CD14-positive monocyte (primary cell): ENCODE results near the gene JAKMIP2. TPM values are rescaled to one million over a fixed set of nuclear protein-coding genes. Genes with fewer than 3 reads are reported as not detected.
"Not testable (repeated sequence)": the region's sequence is repeated elsewhere in the genome, so short reads cannot be mapped to it uniquely, and the experiment has no call there.

Source experiments
- DNase-seq, 3 donors: peaks; one replicate each; pipeline ENCODE4 v3.0.0-alpha.2; 2011 to 2022
- H2AFZ ChIP-seq: 2 replicates; pipeline ENCODE4 v1.6.0; 2012; ENCODE audit warnings: mild to moderate bottlenecking, low read depth, low read length, inconsistent platforms; ENCODE audit not compliant: insufficient read depth, poor library complexity, severe bottlenecking
- H3K27ac ChIP-seq, 2 donors: 1 replicate in 1 of 2; 2 replicates in 1 of 2; pipeline ENCODE4 v1.5.1; 2012 to 2013; ENCODE audit warnings: low read length in 2 of 2, control low read depth in 1 of 2, inconsistent platforms in 1 of 2, low read depth in 1 of 2, mild to moderate bottlenecking in 1 of 2
- H3K27me3 ChIP-seq, 2 donors: one replicate each; pipeline versions ENCODE4 v1.6.0 to v1.6.1; 2011 to 2013; ENCODE audit warnings: low read length in 2 of 2; ENCODE audit not compliant: control insufficient read depth in 2 of 2, insufficient read depth in 2 of 2
- H3K36me3 ChIP-seq, 2 donors: replicated peaks in 1 of 2; 1 replicate in 1 of 2; 2 replicates in 1 of 2; pipeline versions ENCODE4 v1.5.1 to v1.6.1; 2012 to 2013; ENCODE audit warnings: low read length in 2 of 2, control low read depth in 1 of 2, inconsistent platforms in 1 of 2, mild to moderate bottlenecking in 1 of 2; ENCODE audit not compliant: insufficient read depth in 2 of 2, control insufficient read depth in 1 of 2
- H3K4me1 ChIP-seq, 2 donors: 1 replicate in 1 of 2; 2 replicates in 1 of 2; pipeline versions ENCODE4 v1.5.1 to v1.6.1; 2012 to 2013; ENCODE audit warnings: low read length in 2 of 2, control low read depth in 1 of 2, inconsistent platforms in 1 of 2, mild to moderate bottlenecking in 1 of 2, moderate library complexity in 1 of 2; ENCODE audit not compliant: insufficient read depth in 2 of 2, control insufficient read depth in 1 of 2
- H3K4me2 ChIP-seq: replicated peaks from 2 replicates; pipeline ENCODE3; 2012; ENCODE audit warnings: low read length, moderate library complexity, mild to moderate bottlenecking; ENCODE audit not compliant: poor library complexity, severe bottlenecking; ENCODE audit errors: extremely low read depth
- H3K4me3 ChIP-seq, 3 experiments: fragments of 200-600 bp in 1 of 3; sonication (generic) in 1 of 3; replicated peaks in 1 of 3; 1 replicate in 2 of 3; 2 replicates in 1 of 3; pipeline ENCODE4 v1.5.1; 2011 to 2013; ENCODE audit warnings: low read length in 3 of 3, mild to moderate bottlenecking in 3 of 3, control low read depth in 2 of 3, low read depth in 2 of 3, inconsistent platforms in 1 of 3, moderate library complexity in 1 of 3
- H3K79me2 ChIP-seq: 2 replicates; pipeline ENCODE4 v1.6.0; 2012; ENCODE audit warnings: mild to moderate bottlenecking, control low read depth, inconsistent platforms, low read length, moderate library complexity; ENCODE audit not compliant: insufficient read depth
- H3K9ac ChIP-seq: 2 replicates; pipeline ENCODE4 v1.6.0; 2017; ENCODE audit warnings: low read length, mild to moderate bottlenecking; ENCODE audit not compliant: insufficient read depth, poor library complexity, severe bottlenecking
- H3K9me3 ChIP-seq, 2 donors: replicated peaks in 1 of 2; 1 replicate in 1 of 2; 2 replicates in 1 of 2; pipeline versions ENCODE4 v1.5.1 to v1.6.1; 2012 to 2013; ENCODE audit warnings: low read length in 2 of 2, control low read depth in 1 of 2; ENCODE audit not compliant: control insufficient read depth in 1 of 2, insufficient read depth in 1 of 2
- H4K20me1 ChIP-seq: 2 replicates; pipeline ENCODE4 v1.6.0; 2012; ENCODE audit warnings: mild to moderate bottlenecking, low read length, control low read depth, moderate library complexity; ENCODE audit not compliant: insufficient read depth
- H3K27ac Mint-ChIP-seq, 7 donors: one replicate each; pipeline ENCODE4 v1.8.0; 2020; ENCODE audit warnings: mild to moderate bottlenecking in 7 of 7, mixed read lengths in 7 of 7, moderate library complexity in 6 of 7, inconsistent platforms in 2 of 7
- H3K27me3 Mint-ChIP-seq, 3 donors: one replicate each; pipeline ENCODE4 v1.8.0; 2021 to 2022; ENCODE audit warnings: low read depth in 3 of 3, mild to moderate bottlenecking in 3 of 3, mixed read lengths in 3 of 3, moderate library complexity in 3 of 3, inconsistent platforms in 1 of 3
- H3K36me3 Mint-ChIP-seq, 2 donors: one replicate each; pipeline ENCODE4 v1.8.0; 2020; ENCODE audit warnings: mixed read lengths in 2 of 2, inconsistent platforms in 1 of 2, mild to moderate bottlenecking in 1 of 2
- H3K4me1 Mint-ChIP-seq: one replicate; pipeline ENCODE4 v1.8.0; 2020; ENCODE audit warnings: mild to moderate bottlenecking, mixed read lengths
- H3K4me3 Mint-ChIP-seq, 2 donors: one replicate each; pipeline ENCODE4 v1.8.0; 2020; ENCODE audit warnings: mild to moderate bottlenecking in 2 of 2, mixed read lengths in 2 of 2, moderate library complexity in 1 of 2
- H3K9me3 Mint-ChIP-seq, 7 donors: one replicate each; pipeline ENCODE4 v1.8.0; 2020 to 2022; ENCODE audit warnings: mixed read lengths in 7 of 7, mild to moderate bottlenecking in 6 of 7, moderate library complexity in 6 of 7, inconsistent platforms in 2 of 7
- CTCF ChIP-seq: fragments of 200-600 bp; IDR thresholded peaks from one replicate; pipeline ENCODE4 v1.8.0; 2022; ENCODE audit warnings: antibody characterized with exemption, mild to moderate bottlenecking
- WGBS: methylation state at CpG from one replicate; pipeline ENCODE4 v1.1.5; 2013; ENCODE audit warnings: missing lambda C conversion rate; ENCODE audit not compliant: insufficient coverage; 5-methylcytosine and 5-hydroxymethylcytosine counted together
- intact Hi-C, 2 donors: fragments of 100-400 bp; cut with micrococcal nuclease; formaldehyde crosslinking; loops; one replicate each; pipeline versions ENCODE4 v1.15.0 to v1.15.1; 2023
- polyA plus RNA-seq, 3 donors: library from polyadenylated mRNA; depleted of rRNA in 1 of 3; unstranded in 2 of 3; stranded (reverse) in 1 of 3; fragments of 300-500 nt in 2 of 3; fragments of >200 nt in 1 of 3; fragmentation: Illumina TruSeq in 2 of 3; gene quantifications; 1 replicate in 2 of 3; 2 replicates in 1 of 3; pipeline ENCODE4 v1.2.3, GENCODE V29; 2012 to 2021

JAKMIP2 gene
- polyA plus RNA-seq, 3 donors = 0.02 TPM; not detected in 2

GRCh38 chr5:147586832-147587231 lies 195.7 kb downstream of the JAKMIP2 start:
- H4K20me1 ChIP-seq = no peaks in the 10 kb centered on the region
- H3K36me3 ChIP-seq = no peaks in the 10 kb centered on the region
- H3K79me2 ChIP-seq = no peaks in the 10 kb centered on the region
- no peaks in the 10 kb centered on the region for H3K9me3 ChIP-seq
- Mint-ChIP-seq H3K4me1 (no peaks in the 10 kb centered on the region), H3K9me3 (peaks cover 0 to 2% (median 0%) of the 10 kb centered on the region in 7 donors), H3K27ac (no peak overlapping the region), H3K36me3 (no peaks in the 10 kb centered on the region), H3K4me3 (no peak overlapping the region), H3K27me3 (no peaks in the 10 kb centered on the region)
- H2AFZ ChIP-seq = no peak overlapping the region
- H3K4me2 ChIP-seq = no peak overlapping the region
- H3K27ac ChIP-seq = no peak overlapping the region
- no peak overlapping the region for H3K4me3 ChIP-seq
- no peak overlapping the region for H3K9ac ChIP-seq
- no peaks in the 10 kb centered on the region for H3K4me1 ChIP-seq
- no peak for TF ChIP-seq CTCF
- no peak for DNase-seq
- WGBS = 83% methylated on average over 1 of the region's 1 CpG
- H3K27me3 ChIP-seq = no peaks in the 10 kb centered on the region
- intact Hi-C loops = no loop called here

GRCh38 chr5:147586221-147586620 lies 196.3 kb downstream of the JAKMIP2 start:
- intact Hi-C loops = no loop called here
- no CpG with 5 or more reads among the region's 4 CpGs for WGBS
- Mint-ChIP-seq H3K36me3 (no peaks in the 10 kb centered on the region), H3K4me1 (no peaks in the 10 kb centered on the region), H3K9me3 (peaks cover 0 to 2% (median 0%) of the 10 kb centered on the region in 7 donors), H3K4me3 (no peak overlapping the region), H3K27ac (no peak overlapping the region), H3K27me3 (no peaks in the 10 kb centered on the region)
- no peaks in the 10 kb centered on the region for H3K4me1 ChIP-seq
- H3K36me3 ChIP-seq = no peaks in the 10 kb centered on the region
- TF ChIP-seq CTCF = no peak
- no peaks in the 10 kb centered on the region for H3K9me3 ChIP-seq
- H3K4me2 ChIP-seq = no peak overlapping the region
- DNase-seq = no peak
- no peak overlapping the region for H3K9ac ChIP-seq
- H3K79me2 ChIP-seq = no peaks in the 10 kb centered on the region
- H4K20me1 ChIP-seq = no peaks in the 10 kb centered on the region
- H3K4me3 ChIP-seq = no peak overlapping the region
- no peak overlapping the region for H3K27ac ChIP-seq
- no peak overlapping the region for H2AFZ ChIP-seq
- H3K27me3 ChIP-seq = no peaks in the 10 kb centered on the region

- H3K36me3 ChIP-seq, H3K27me3 Mint-ChIP-seq, H3K4me2 ChIP-seq, H4K20me1 ChIP-seq, H3K36me3 Mint-ChIP-seq, H3K4me3 Mint-ChIP-seq, H3K27ac Mint-ChIP-seq, H3K27me3 ChIP-seq, H3K9ac ChIP-seq, H3K9me3 ChIP-seq, H3K4me1 ChIP-seq, H3K79me2 ChIP-seq, H3K27ac ChIP-seq, intact Hi-C loops, H3K4me3 ChIP-seq, DNase-seq, H2AFZ ChIP-seq, H3K4me1 Mint-ChIP-seq: not testable (repeated sequence)
- 80% methylated on average over 4 of the region's 6 CpGs for WGBS
- H3K9me3 Mint-ChIP-seq = peaks cover 6 to 20% (median 8%) of the 10 kb centered on the region in 7 donors
Measured at GRCh38 chr5:147582272-147582671, 200.3 kb downstream of the JAKMIP2 start.
